GM12874 (cell line): Measurements from ENCODE around the gene CTSE.

Experiments
- CTCF ChIP-seq: IDR thresholded peaks from 2 replicates; pipeline ENCODE4 v1.5.1; 2011; ENCODE audit warnings: low read depth, mild to moderate bottlenecking, control low read depth, low read length, moderate library complexity; ENCODE audit not compliant: insufficient read depth

CTSE gene

GRCh38 chr1:206012086-206012859 lies 11.4 kb downstream of the CTSE start:
- 0 out of 2 replicates have a peak, but pooled peaks have one; percentile 1 for TF ChIP-seq CTCF

GRCh38 chr1:206011057-206011456 lies 12.6 kb downstream of the CTSE start:
- no peak for TF ChIP-seq CTCF

GRCh38 chr1:206010060-206010459 lies 13.6 kb downstream of the CTSE start:
- no peak for TF ChIP-seq CTCF

GRCh38 chr1:206006946-206007345 lies 16.7 kb downstream of the CTSE start:
- TF ChIP-seq CTCF: no peak

GRCh38 chr1:206005778-206006180 lies 17.9 kb downstream of the CTSE start:
- TF ChIP-seq CTCF: no peak

GRCh38 chr1:206005234-206005633 lies 18.5 kb downstream of the CTSE start:
- no peak for TF ChIP-seq CTCF

GRCh38 chr1:206004826-206005225 lies 18.9 kb downstream of the CTSE start:
- TF ChIP-seq CTCF: no peak
